Activated T-helper 17 cell treated with anti-CD3 and anti-CD28 coated beads, Interleukin-2, amount 50 U/mL, for 72 hours (primary cell): ENCODE measurements around the gene OR4C6. TPM values are rescaled to one million over a fixed set of nuclear protein-coding genes. Genes with fewer than 3 reads are reported as not detected.

Source experiments
- ATAC-seq: fragments of 150-1000 bp; cut with Tn5 transposase; replicated peaks from 2 replicates; pipeline ENCODE4 v1.10.0; 2021; ENCODE audit warnings: mild to moderate bottlenecking, moderate library complexity
- H3K27ac Mint-ChIP-seq: one replicate; pipeline ENCODE4 v1.8.0; 2022; ENCODE audit warnings: mixed read lengths
- H3K27me3 Mint-ChIP-seq: one replicate; pipeline ENCODE4 v1.8.0; 2022; ENCODE audit warnings: mixed read lengths
- H3K36me3 Mint-ChIP-seq: one replicate; pipeline ENCODE4 v1.8.0; 2022; ENCODE audit warnings: low read depth, mild to moderate bottlenecking, mixed read lengths
- H3K4me1 Mint-ChIP-seq: one replicate; pipeline ENCODE4 v1.8.0; 2022; ENCODE audit warnings: mixed read lengths
- H3K4me3 Mint-ChIP-seq: one replicate; pipeline ENCODE4 v1.8.0; 2022; ENCODE audit warnings: mild to moderate bottlenecking, mixed read lengths
- H3K9me3 Mint-ChIP-seq: one replicate; pipeline ENCODE4 v1.8.0; 2022; ENCODE audit warnings: mixed read lengths
- total RNA-seq, 2 donors: library from RNA; stranded (reverse); gene quantifications; one replicate each; pipeline ENCODE4 v1.2.3, GENCODE V29; 2022

Gene OR4C6
- total RNA-seq: not detected

DNA sequence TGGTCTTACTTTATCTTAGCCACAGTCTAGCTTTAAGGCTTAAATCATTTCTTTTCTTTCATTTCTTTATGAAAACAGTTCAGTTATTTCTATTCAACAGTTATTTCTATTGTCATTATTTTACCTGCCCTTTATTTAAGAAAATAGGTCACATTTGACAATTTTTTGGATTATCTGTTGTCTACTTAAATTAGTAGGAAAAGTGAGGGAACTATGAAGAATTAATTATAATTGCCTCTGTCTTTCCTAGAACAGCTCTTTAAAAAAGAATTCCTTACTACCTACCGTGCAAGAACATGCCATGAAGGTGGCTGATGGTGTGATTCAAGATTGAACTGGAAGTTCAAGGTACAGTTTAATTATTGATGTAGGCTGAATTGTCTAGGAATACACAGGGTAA is at the start of gene OR4C6:
OR4C6 (plus strand) TSS at position 301 of the 400 bp plus-strand sequence. CDS start 2,966 bp downstream, outside the sequence.
- peaks cover 10% of the 10 kb centered on the region for H3K9me3 Mint-ChIP-seq
- H3K36me3 Mint-ChIP-seq: no peaks in the 10 kb centered on the region
- H3K4me1 Mint-ChIP-seq: no peaks in the 10 kb centered on the region
- no peaks in the 10 kb centered on the region for H3K27me3 Mint-ChIP-seq
- no peak within 1 kb of the TSS for H3K4me3 Mint-ChIP-seq
- no peak for ATAC-seq
- no peak within 1 kb of the TSS for H3K27ac Mint-ChIP-seq

- H3K9me3 Mint-ChIP-seq: peaks cover 20% of the 10 kb centered on the region
- H3K4me1 Mint-ChIP-seq: no peaks in the 10 kb centered on the region
- no peak overlapping the region for H3K4me3 Mint-ChIP-seq
- no peaks in the 10 kb centered on the region for H3K27me3 Mint-ChIP-seq
- no peaks in the 10 kb centered on the region for H3K36me3 Mint-ChIP-seq
- no peak for ATAC-seq
- H3K27ac Mint-ChIP-seq: no peak overlapping the region
These were observed 37.5 kb upstream of the OR4C6 start for GRCh38 chr11:55624531-55624930.

DNA sequence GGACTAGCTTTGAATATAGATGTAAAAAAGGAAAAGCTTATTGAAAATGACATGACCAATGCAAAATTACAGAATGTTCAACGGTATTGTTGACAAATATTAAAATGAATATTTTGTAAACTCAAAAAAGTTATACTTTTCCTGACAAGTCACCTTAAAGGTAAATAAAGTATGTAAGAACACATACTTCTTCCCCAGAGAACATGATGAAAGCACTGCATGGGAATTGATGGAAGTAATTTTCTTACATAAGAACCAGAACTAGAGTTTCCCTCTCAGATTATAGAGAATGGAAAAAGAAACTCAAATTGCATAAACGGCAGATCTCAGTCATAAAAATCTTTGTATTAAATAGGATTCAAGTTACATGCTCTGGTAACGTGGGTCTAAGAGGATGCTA is 27.2 kb upstream of the OR4C6 start, which contains the start of gene OR4P4:
OR4P4 (plus strand) TSS at position 301 of the 400 bp plus-strand sequence.
- Mint-ChIP-seq H3K27me3 (no peaks in the 10 kb centered on the region), H3K4me3 (no peak within 1 kb of the TSS), H3K4me1 (no peaks in the 10 kb centered on the region), H3K36me3 (no peaks in the 10 kb centered on the region), H3K27ac (no peak within 1 kb of the TSS), H3K9me3 (peaks cover 23% of the 10 kb centered on the region)
- ATAC-seq: no peak

DNA sequence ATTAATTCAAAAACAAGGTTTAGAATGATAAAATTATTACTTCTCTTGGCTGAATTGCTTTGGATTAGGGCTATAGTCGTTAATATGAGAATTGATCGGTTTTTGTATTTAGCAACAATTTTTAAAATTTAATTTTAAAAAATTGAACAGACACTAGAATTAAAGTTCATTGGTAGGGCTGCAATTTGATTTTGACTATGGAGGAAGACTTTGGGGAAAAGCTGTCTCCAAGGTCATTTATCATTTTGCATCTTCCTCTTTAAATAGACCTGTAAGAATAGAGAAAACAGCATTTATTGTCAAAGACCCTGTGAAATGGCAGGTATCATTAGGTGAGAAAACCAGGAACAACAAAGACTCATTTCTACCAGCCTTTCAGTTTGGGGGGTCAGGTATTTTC is 14.0 kb upstream of the OR4C6 start, which contains the start of gene OR4S2:
OR4S2 (plus strand) TSS at position 301 of the 400 bp plus-strand sequence. CDS start 2,577 bp downstream, outside the sequence.
- Mint-ChIP-seq H3K4me3 (no peak within 1 kb of the TSS), H3K36me3 (no peaks in the 10 kb centered on the region), H3K9me3 (peaks cover 21% of the 10 kb centered on the region), H3K27ac (no peak within 1 kb of the TSS), H3K4me1 (no peaks in the 10 kb centered on the region), H3K27me3 (no peaks in the 10 kb centered on the region)
- ATAC-seq: no peak

DNA sequence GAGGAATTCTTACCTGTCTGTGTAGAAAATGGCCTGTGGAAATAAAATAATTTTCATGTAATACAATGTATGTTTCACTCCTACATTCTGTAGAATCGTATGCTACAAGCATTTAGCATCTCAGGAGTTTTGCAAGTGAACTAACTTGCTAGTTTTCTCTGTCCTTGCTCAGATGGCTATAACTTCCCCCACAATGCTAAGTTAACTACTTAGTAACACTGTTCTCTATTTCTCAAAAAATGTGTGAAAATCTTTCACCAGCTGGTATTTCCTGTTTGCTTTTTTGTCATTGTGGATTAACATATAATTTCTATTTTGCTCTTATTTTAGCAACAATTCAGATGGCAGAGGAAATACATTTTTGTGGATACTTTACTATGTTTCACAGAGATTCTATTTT is 9.4 kb upstream of the OR4C6 start:
- H3K9me3 Mint-ChIP-seq: peaks cover 20% of the 10 kb centered on the region
- H3K27ac Mint-ChIP-seq: no peak overlapping the region
- no peaks in the 10 kb centered on the region for H3K4me1 Mint-ChIP-seq

DNA sequence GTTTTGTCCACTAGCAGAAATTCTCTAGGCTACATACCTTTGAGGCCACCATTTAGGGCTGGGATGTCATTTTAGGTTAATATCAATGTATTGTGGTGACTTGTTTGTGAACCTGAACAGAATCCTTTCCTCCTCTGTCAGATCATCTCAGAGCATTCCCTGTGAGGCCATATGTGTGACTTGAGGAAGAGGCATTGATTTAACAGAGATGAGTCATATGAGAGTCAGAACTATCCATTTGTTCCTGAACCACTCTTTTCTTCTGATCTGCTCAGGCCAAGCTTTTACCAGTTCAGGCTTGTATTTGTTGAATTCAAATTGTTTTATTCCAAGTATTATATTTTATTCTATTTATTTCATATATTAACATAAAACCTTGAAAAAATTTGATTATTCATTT is 6.9 kb upstream of the OR4C6 start:
- H3K36me3 Mint-ChIP-seq: no peaks in the 10 kb centered on the region

More for the DNA sequence above, 9.4 kb upstream of the OR4C6 start:
- ATAC-seq: no peak
- H3K36me3 Mint-ChIP-seq: no peaks in the 10 kb centered on the region
- H3K27me3 Mint-ChIP-seq: no peaks in the 10 kb centered on the region
- H3K4me3 Mint-ChIP-seq: no peak overlapping the region

DNA sequence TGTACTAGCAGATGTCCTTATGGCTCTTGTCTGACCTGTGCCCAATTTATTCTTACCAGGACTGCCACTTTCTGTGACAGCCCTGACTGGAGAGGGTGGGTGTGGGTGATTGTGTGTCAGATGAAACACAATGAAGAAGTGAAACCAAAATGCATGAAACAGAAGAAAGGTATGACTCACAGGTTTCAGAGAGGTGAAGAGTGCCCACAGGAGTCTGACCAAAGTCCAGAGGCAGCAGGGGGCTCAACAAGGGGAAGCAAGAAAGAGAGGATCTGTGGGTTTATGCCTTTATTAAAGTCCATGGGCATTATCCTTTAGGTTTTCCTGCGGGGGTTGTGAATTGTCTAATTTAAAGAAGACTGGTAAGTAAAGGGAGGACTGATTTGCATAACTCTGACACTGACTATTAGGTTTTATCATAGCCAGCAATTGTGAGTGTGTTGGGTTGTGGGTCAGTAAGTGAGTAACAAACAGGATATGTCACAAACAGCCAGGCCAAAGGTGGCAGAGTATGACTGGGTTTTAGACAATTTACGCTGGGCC is 3.9 kb upstream of the OR4C6 start:
- H3K27ac Mint-ChIP-seq: no peak overlapping the region
- H3K36me3 Mint-ChIP-seq: no peaks in the 10 kb centered on the region

More for the DNA sequence above, 6.9 kb upstream of the OR4C6 start:
- Mint-ChIP-seq H3K27ac (no peak overlapping the region), H3K9me3 (peaks cover 14% of the 10 kb centered on the region), H3K4me3 (no peak overlapping the region), H3K4me1 (no peaks in the 10 kb centered on the region), H3K27me3 (no peaks in the 10 kb centered on the region)
- ATAC-seq: no peak

GRCh38 chr11:55658608-55659007 is 3.4 kb upstream of the OR4C6 start:
- H3K4me1 Mint-ChIP-seq: no peaks in the 10 kb centered on the region
- H3K36me3 Mint-ChIP-seq: no peaks in the 10 kb centered on the region
- ATAC-seq: no peak
- no peak overlapping the region for H3K4me3 Mint-ChIP-seq
- no peak overlapping the region for H3K27ac Mint-ChIP-seq
- no peaks in the 10 kb centered on the region for H3K27me3 Mint-ChIP-seq
- H3K9me3 Mint-ChIP-seq: peaks cover 10% of the 10 kb centered on the region

More for the DNA sequence above, 3.9 kb upstream of the OR4C6 start:
- Mint-ChIP-seq H3K9me3 (peaks cover 10% of the 10 kb centered on the region), H3K4me1 (no peaks in the 10 kb centered on the region), H3K27me3 (no peaks in the 10 kb centered on the region), H3K4me3 (no peak overlapping the region)
- no peak for ATAC-seq

DNA sequence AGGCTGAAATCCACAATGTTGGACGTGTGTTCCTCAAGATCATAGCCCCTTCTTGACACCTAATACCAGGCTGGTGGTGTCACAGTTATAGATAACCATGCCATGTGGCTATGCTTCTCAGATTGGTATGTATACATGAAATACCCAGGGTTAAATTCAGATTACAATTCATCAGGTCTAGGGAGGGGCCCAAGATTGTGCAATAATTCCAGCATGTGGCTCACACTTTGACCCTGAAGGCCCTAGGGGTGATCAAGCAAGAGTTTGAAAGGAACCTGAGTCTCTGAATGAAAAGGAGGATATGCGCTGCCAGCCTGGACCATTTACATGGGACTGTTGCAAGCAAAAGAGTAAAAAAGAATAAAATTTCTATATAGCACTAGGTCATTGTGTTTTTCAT is 7.4 kb downstream of the OR4C6 start:
- no peak overlapping the region for H3K27ac Mint-ChIP-seq
- no peaks in the 10 kb centered on the region for H3K4me1 Mint-ChIP-seq
- H3K27me3 Mint-ChIP-seq: no peaks in the 10 kb centered on the region
- H3K9me3 Mint-ChIP-seq: peaks cover 12% of the 10 kb centered on the region
- no peak overlapping the region for H3K4me3 Mint-ChIP-seq
- no peak for ATAC-seq
- H3K36me3 Mint-ChIP-seq: no peaks in the 10 kb centered on the region

- no peaks in the 10 kb centered on the region for H3K4me1 Mint-ChIP-seq
- no peak for ATAC-seq
- H3K4me3 Mint-ChIP-seq: no peak overlapping the region
- H3K36me3 Mint-ChIP-seq: no peaks in the 10 kb centered on the region
- H3K27me3 Mint-ChIP-seq: no peaks in the 10 kb centered on the region
- no peak overlapping the region for H3K27ac Mint-ChIP-seq
- peaks cover 5% of the 10 kb centered on the region for H3K9me3 Mint-ChIP-seq
These were observed 11.9 kb downstream of the OR4C6 start for GRCh38 chr11:55673860-55674259.

DNA sequence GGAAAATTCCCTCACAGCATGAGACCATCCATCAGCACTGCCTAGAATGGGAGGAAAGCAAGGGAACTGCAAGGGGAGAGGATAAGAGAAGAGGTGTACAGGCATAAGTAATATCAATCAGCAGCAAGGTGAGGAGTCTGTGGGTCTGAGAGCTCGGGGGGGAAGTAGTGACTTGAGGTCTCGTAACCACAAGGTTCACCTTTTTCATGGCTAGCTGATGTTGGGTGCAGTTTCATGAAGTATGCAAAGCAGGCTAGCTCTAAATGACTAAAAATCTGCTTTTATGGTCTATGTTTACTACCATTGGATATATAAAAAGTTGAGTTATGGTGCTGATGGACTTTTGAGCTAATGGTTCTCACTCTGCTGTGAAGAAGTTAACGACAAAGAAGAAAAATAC is 35.8 kb downstream of the OR4C6 start:
- no peak for ATAC-seq
- Mint-ChIP-seq H3K9me3 (peaks cover 5% of the 10 kb centered on the region), H3K27ac (no peak overlapping the region), H3K4me3 (no peak overlapping the region), H3K27me3 (no peaks in the 10 kb centered on the region), H3K4me1 (no peaks in the 10 kb centered on the region), H3K36me3 (no peaks in the 10 kb centered on the region)

- no peak for ATAC-seq
- Mint-ChIP-seq H3K4me3 (no peak overlapping the region), H3K27ac (no peak overlapping the region), H3K36me3 (no peaks in the 10 kb centered on the region), H3K27me3 (no peaks in the 10 kb centered on the region), H3K4me1 (no peaks in the 10 kb centered on the region), H3K9me3 (peaks cover 13% of the 10 kb centered on the region)
These were observed 39.4 kb downstream of the OR4C6 start for GRCh38 chr11:55701429-55701828.

GRCh38 chr11:55707029-55707428 is 45.0 kb downstream of the OR4C6 start:
- Mint-ChIP-seq H3K27me3 (no peaks in the 10 kb centered on the region), H3K4me1 (no peaks in the 10 kb centered on the region), H3K4me3 (no peak overlapping the region), H3K9me3 (peaks cover 23% of the 10 kb centered on the region), H3K27ac (no peak overlapping the region), H3K36me3 (no peaks in the 10 kb centered on the region)
- no peak for ATAC-seq

- no peaks in the 10 kb centered on the region for H3K27me3 Mint-ChIP-seq
- no peak overlapping the region for H3K27ac Mint-ChIP-seq
- H3K4me1 Mint-ChIP-seq: no peaks in the 10 kb centered on the region
- H3K9me3 Mint-ChIP-seq: peaks cover 7% of the 10 kb centered on the region
- no peak overlapping the region for H3K4me3 Mint-ChIP-seq
- ATAC-seq: no peak
- no peaks in the 10 kb centered on the region for H3K36me3 Mint-ChIP-seq
These were observed 53.2 kb downstream of the OR4C6 start for GRCh38 chr11:55714982-55715888.
